A549 (cell line): ENCODE results near the gene AAK1.

Source experiments
- BHLHE40 ChIP-seq: IDR thresholded peaks from 2 replicates; pipeline ENCODE4 v1.6.1; 2012; ENCODE audit warnings: low read depth, low read length, inconsistent platforms
- CEBPB ChIP-seq, 2 experiments: fragments of >200 bp in 1 of 2; sonication (Bioruptor Twin) in 1 of 2; formaldehyde crosslinking in 1 of 2; IDR thresholded peaks; 2 replicates each; pipeline ENCODE4 v1.6.1; 2012 to 2016
- CHD2 ChIP-seq: fragments of 150-350 bp; IDR thresholded peaks from 2 replicates; pipeline ENCODE4 v1.6.1; 2014; ENCODE audit warnings: low read length; ENCODE audit not compliant: partially characterized antibody
- CTCF ChIP-seq: fragments of >200 bp; sonication (Bioruptor Twin); formaldehyde crosslinking; IDR thresholded peaks from 3 replicates; pipeline ENCODE4 v1.5.1; 2016
- EP300 ChIP-seq, 2 experiments: fragments of >200 bp; sonication (Bioruptor Twin); formaldehyde crosslinking; IDR thresholded peaks; 2 replicates in 1 of 2; 3 replicates in 1 of 2; pipeline ENCODE4 v1.6.1; 2016 to 2017
- JUN ChIP-seq, 2 experiments: fragments of >200 bp; sonication (Bioruptor Twin); formaldehyde crosslinking; IDR thresholded peaks; 2 replicates in 1 of 2; 3 replicates in 1 of 2; pipeline ENCODE4 v1.6.1; 2016 to 2017
- MAX ChIP-seq: IDR thresholded peaks from 2 replicates; pipeline ENCODE4 v1.6.1; 2012
- MAZ ChIP-seq: fragments of 150-350 bp; IDR thresholded peaks from 2 replicates; pipeline ENCODE4 v1.6.1; 2014; ENCODE audit warnings: antibody characterized with exemption, low read depth, low read length, borderline replicate concordance
- POLR2A ChIP-seq: IDR thresholded peaks from 2 replicates; pipeline ENCODE4 v1.6.1; 2012; ENCODE audit warnings: mild to moderate bottlenecking, low read length
- RFX5 ChIP-seq: fragments of 450-650 bp; IDR thresholded peaks from 2 replicates; pipeline ENCODE4 v1.7.1; 2014; ENCODE audit warnings: antibody characterized with exemption, mild to moderate bottlenecking, moderate library complexity

DNA sequence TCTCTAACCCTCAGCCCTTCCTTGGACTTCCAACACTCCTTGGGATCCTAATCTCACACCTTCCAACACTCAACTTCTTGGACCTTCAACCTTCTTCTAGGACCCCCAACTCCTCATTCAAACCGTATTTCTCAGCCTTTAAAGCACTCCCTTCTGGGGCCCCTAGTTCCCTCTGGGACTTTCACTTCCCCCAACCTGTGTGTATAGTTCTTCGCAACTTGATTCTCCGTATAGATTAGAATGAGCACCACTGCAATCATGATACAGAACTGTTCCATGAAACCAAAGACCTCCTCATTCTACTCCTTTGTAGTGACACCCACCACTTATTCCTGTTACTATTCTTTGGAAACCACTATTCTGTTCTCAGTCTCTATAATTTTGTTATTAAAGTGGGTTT lies 144.3 kb downstream of the AAK1 start:
- TF ChIP-seq POLR2A (no peak), CHD2 (no peak), CTCF (no peak), CEBPB (IDR thresholded peaks at IDR 0.05) (no peak), MAZ (no peak), EP300 (IDR thresholded peaks at IDR 0.05) (no peak), MAX (no peak), RFX5 (no peak), BHLHE40 (no peak), JUN (IDR thresholded peaks at IDR 0.05) (no peak)
